ENCODE measurements around the gene ADD2.

Gene ADD2

GRCh38 chr2:70777450-70777849, 9.4 kb upstream of the ADD2 start:
- no peak for ATAC-seq
- TF ChIP-seq CSRNP3 (CRISPR knock-in tag; IDR thresholded peaks at IDR 0.05) (no peak), POU6F1 (CRISPR knock-in tag; IDR thresholded peaks at IDR 0.05; ENCODE audit: borderline replicate concordance, low read depth) (no peak), TOX (CRISPR knock-in tag; IDR thresholded peaks at IDR 0.05; ENCODE audit: borderline replicate concordance) (no peak), SNAI2 (CRISPR knock-in tag; IDR thresholded peaks at IDR 0.05) (no peak), GLIS3 (CRISPR knock-in tag; IDR thresholded peaks at IDR 0.05) (no peak), PPARA (CRISPR knock-in tag; IDR thresholded peaks at IDR 0.05; ENCODE audit: borderline replicate concordance) (no peak), ZNF8 (CRISPR knock-in tag; IDR thresholded peaks at IDR 0.05) (no peak), ZC3H10 (CRISPR knock-in tag; IDR thresholded peaks at IDR 0.05) (no peak), ZNF70 (CRISPR knock-in tag; IDR thresholded peaks at IDR 0.05) (no peak), BACH2 (CRISPR knock-in tag; IDR thresholded peaks at IDR 0.05; ENCODE audit: borderline replicate concordance) (no peak), ZNF565 (CRISPR knock-in tag; conservative IDR thresholded peaks at IDR 0.05; ENCODE audit: low read depth) (no peak), ISL1 (CRISPR knock-in tag; IDR thresholded peaks at IDR 0.05) (no peak)
- TF ChIP-seq, protein P1, sequence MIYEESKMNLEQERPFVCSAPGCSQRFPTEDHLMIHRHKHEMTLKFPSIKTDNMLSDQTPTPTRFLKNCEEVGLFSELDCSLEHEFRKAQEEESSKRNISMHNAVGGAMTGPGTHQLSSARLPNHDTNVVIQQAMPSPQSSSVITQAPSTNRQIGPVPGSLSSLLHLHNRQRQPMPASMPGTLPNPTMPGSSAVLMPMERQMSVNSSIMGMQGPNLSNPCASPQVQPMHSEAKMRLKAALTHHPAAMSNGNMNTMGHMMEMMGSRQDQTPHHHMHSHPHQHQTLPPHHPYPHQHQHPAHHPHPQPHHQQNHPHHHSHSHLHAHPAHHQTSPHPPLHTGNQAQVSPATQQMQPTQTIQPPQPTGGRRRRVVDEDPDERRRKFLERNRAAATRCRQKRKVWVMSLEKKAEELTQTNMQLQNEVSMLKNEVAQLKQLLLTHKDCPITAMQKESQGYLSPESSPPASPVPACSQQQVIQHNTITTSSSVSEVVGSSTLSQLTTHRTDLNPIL (CRISPR knock-in tag; IDR thresholded peaks at IDR 0.05; ENCODE audit: low read depth) = no peak
- TF ChIP-seq, protein P2, sequence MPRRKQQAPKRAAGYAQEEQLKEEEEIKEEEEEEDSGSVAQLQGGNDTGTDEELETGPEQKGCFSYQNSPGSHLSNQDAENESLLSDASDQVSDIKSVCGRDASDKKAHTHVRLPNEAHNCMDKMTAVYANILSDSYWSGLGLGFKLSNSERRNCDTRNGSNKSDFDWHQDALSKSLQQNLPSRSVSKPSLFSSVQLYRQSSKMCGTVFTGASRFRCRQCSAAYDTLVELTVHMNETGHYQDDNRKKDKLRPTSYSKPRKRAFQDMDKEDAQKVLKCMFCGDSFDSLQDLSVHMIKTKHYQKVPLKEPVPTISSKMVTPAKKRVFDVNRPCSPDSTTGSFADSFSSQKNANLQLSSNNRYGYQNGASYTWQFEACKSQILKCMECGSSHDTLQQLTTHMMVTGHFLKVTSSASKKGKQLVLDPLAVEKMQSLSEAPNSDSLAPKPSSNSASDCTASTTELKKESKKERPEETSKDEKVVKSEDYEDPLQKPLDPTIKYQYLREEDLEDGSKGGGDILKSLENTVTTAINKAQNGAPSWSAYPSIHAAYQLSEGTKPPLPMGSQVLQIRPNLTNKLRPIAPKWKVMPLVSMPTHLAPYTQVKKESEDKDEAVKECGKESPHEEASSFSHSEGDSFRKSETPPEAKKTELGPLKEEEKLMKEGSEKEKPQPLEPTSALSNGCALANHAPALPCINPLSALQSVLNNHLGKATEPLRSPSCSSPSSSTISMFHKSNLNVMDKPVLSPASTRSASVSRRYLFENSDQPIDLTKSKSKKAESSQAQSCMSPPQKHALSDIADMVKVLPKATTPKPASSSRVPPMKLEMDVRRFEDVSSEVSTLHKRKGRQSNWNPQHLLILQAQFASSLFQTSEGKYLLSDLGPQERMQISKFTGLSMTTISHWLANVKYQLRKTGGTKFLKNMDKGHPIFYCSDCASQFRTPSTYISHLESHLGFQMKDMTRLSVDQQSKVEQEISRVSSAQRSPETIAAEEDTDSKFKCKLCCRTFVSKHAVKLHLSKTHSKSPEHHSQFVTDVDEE (CRISPR knock-in tag; IDR thresholded peaks at IDR 0.05) = no peak

- TF ChIP-seq PATZ1 (CRISPR knock-in tag; IDR thresholded peaks at IDR 0.05; ENCODE audit: borderline replicate concordance) (no peak), ZFP30 (CRISPR knock-in tag; IDR thresholded peaks at IDR 0.05) (no peak), RARB (CRISPR knock-in tag; IDR thresholded peaks at IDR 0.05) (no peak), ZNF565 (CRISPR knock-in tag; conservative IDR thresholded peaks at IDR 0.05; ENCODE audit: low read depth) (no peak), ZFP3 (CRISPR knock-in tag; IDR thresholded peaks at IDR 0.05) (no peak), OSR1 (CRISPR knock-in tag; IDR thresholded peaks at IDR 0.05) (no peak), PPARA (CRISPR knock-in tag; IDR thresholded peaks at IDR 0.05; ENCODE audit: borderline replicate concordance) (no peak), ZC3H10 (CRISPR knock-in tag; IDR thresholded peaks at IDR 0.05) (no peak), ISL1 (CRISPR knock-in tag; IDR thresholded peaks at IDR 0.05) (no peak), TCF4 (CRISPR knock-in tag; IDR thresholded peaks at IDR 0.05; ENCODE audit: borderline replicate concordance) (no peak), ARNTL (CRISPR knock-in tag; IDR thresholded peaks at IDR 0.05; ENCODE audit: borderline replicate concordance, low read depth) (no peak), TOX (CRISPR knock-in tag; IDR thresholded peaks at IDR 0.05; ENCODE audit: borderline replicate concordance) (no peak), ZNF70 (CRISPR knock-in tag; IDR thresholded peaks at IDR 0.05) (no peak), ESRRG (CRISPR knock-in tag; IDR thresholded peaks at IDR 0.05) (no peak)
- TF ChIP-seq, protein P1 (CRISPR knock-in tag; IDR thresholded peaks at IDR 0.05; ENCODE audit: low read depth) = no peak
- TF ChIP-seq, protein P2 (CRISPR knock-in tag; IDR thresholded peaks at IDR 0.05) = no peak
- ATAC-seq = no peak
Measured at GRCh38 chr2:70776266-70776665, 8.3 kb upstream of the ADD2 start.

Measured in SK-N-SH treated with all-trans-retinoic acid at 6 μM for 48 hours (cell line).